GM19035 (cell line): ENCODE results near the gene GNPAT.

Experiments used
- ATAC-seq: cut with Tn5 transposase; IDR thresholded peaks from one replicate; pipeline ENCODE4 v1.9.1; 2021; ENCODE audit not compliant: unreplicated experiment

Gene GNPAT

DNA sequence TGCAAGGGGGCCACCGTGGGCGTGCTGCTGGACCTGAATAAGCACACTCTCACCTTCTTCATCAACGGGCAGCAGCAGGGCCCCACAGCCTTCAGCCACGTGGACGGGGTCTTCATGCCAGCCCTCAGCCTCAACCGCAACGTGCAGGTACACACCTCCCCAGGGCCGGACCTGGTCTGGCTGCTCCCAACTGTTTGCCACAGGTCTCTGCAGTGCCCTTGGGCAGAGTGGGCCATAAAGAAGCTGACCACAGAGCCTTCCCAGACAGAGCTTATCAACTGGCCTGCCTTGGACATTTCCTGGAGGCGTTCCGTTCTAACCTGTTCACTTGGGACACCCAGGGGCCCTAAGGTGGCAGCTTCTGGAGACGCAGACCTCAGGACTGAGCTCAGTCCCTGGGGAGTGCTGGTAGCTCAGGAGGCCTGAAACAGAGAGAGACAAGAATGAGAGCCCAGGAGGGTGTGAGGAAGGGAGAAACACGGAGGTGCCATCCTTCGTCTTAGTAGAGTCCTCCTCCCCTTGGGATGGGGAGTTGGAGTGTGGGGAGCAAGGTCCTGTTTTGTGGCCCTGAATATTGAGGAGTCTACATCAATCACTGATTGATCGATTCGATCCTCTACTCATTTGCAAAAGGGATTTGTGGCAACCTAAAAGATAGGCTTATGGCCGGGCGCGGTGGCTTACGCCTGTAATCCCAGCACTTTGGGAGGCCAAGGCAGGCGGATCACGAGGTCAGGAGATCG lies 27.0 kb upstream of the GNPAT start:
- ATAC-seq = no peak

GRCh38 chr1:231214918-231215680 lies 25.9 kb upstream of the GNPAT start:
- ATAC-seq = peak; percentile 36

DNA sequence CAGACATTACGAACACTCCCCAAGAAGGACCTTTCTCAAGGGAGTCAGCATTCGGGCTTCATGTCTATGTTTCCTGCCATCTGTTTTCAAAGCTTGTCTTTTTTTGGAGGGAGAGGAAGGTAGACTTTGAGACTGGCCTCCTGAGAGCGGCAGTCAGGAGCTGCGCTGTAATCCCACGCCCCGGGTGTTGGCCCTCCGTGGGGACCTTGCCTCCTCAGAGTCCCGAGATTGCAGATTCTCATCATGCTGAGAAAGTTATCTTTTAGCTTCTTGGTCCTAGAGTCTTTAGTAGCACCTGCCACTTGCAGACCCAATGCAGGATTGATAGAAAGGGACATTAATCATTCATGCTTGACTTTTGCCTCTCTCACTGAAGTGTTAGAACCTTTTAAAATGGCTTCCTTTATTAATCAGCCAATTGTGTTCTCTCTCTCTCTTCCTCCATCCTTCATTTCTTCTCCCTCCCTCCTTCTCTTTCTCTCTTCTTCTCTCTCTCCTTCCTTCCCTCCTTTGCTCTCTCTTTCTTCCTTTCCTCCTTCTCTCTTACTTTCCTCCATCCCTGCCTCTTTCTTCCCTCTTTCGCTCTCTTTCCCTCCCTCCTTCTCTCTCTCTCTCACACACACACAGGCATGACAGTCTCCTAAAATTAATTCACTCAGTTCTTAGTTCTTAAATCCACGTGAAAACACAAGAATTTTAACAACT lies 25.2 kb upstream of the GNPAT start:
- ATAC-seq = no peak

GRCh38 chr1:231216498-231216897 lies 24.5 kb upstream of the GNPAT start:
- no peak for ATAC-seq

DNA sequence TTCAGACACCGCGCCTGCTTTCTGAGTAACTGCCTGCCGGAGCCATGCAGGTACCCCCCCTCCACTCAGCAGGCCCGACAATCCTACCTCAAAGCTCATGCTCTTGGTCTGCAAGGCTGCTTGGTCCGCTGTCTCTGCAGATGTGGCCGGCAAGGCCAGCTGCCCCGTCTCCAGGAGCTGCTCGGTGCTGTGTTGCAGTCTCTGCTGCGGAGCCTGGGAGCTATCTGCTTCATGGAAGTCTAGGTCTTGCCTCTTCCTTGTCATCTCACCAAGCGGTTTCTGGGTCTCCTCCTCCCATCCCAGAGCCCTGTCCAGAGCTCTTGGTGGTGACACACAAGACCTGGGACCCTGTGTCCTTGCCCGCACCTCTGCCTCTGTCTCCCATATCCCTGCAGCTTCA lies 24.0 kb upstream of the GNPAT start:
- no peak for ATAC-seq

DNA sequence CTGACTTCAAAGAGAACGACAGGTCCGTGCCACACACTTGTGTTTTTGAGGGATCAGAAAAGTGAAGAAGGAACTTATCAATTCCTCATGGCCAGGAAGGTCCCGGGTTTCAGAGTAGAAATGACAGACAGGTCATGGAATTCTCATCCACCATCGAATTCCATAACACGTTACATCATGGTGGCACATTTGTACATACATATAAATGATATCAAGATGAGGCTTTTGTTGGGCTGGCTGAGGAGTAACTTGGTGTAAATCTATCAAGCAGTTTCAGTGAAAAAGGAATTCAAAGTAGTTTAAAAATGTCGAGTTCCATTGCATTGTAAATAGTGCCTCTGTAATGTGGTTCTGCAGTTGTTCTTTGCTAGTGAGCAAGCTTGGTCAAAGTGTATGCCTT lies 22.9 kb upstream of the GNPAT start:
- ATAC-seq = no peak

DNA sequence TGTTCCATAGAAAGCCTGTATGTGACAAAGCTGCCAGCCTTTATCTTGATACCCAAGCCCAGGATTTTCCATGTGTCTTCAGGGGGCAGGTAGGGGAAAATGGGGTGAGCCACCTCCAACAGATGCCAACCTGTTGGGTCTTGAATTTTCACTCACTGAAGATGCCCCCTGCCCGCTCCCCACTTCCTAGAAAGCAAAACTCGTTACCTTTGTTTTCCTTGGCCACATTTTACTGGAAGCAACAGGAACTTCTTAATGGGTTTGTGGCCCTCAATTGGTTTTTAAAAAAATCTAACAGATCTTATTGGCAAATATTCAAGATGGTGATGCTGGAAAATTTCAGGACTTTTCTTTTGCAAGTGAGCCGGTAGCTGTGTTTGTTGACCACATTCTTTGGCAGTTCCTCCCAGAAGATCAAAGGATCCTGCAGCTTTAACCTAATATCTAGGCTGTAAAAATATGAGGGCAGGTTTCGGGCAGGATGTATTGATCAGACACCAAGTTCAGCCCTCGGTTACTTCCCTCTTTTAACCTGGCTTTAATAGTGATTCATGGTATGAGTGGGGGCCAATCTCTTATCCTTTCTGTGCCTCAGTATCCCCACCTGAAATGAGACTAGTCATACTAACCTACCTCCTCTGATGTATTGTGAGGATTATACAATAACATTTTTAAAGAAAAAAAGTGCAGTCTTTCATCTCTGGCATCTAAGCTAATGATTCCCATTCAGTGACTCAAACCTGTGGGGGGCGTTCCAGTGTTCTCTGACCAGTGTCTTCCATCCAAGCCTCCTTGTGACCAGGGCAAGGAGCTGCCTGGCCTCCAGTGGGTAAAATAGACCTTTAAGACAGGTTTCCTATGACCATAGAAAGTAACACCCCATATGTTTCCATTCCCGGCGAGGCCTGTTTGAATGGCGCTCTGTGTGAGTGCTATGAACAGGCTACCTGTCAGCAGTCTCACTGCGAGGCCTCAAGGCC lies 21.3 kb upstream of the GNPAT start:
- no peak for ATAC-seq

GRCh38 chr1:231220801-231221200 lies 20.2 kb upstream of the GNPAT start:
- ATAC-seq = no peak

DNA sequence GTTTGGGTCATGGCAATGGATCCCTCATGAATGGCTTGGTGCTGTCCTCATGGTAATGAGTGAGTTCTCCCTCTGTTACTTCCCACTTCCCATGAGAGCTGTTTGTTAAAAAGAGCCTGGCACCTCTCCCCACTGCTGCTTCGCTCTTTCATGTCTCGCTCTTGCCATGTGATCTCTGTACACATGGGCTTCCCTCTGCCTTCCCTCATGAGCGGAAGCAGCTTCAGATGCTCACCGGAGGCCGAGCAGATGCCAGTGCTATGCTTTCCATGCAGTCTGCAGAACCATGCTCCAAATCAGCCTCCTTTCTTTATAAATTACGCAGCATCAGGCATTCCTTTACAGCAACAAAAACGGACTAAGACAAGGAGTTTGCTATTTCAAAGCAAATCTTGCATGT lies 14.9 kb upstream of the GNPAT start:
- no peak for ATAC-seq

GRCh38 chr1:231231511-231231910 lies 9.5 kb upstream of the GNPAT start:
- no peak for ATAC-seq

DNA sequence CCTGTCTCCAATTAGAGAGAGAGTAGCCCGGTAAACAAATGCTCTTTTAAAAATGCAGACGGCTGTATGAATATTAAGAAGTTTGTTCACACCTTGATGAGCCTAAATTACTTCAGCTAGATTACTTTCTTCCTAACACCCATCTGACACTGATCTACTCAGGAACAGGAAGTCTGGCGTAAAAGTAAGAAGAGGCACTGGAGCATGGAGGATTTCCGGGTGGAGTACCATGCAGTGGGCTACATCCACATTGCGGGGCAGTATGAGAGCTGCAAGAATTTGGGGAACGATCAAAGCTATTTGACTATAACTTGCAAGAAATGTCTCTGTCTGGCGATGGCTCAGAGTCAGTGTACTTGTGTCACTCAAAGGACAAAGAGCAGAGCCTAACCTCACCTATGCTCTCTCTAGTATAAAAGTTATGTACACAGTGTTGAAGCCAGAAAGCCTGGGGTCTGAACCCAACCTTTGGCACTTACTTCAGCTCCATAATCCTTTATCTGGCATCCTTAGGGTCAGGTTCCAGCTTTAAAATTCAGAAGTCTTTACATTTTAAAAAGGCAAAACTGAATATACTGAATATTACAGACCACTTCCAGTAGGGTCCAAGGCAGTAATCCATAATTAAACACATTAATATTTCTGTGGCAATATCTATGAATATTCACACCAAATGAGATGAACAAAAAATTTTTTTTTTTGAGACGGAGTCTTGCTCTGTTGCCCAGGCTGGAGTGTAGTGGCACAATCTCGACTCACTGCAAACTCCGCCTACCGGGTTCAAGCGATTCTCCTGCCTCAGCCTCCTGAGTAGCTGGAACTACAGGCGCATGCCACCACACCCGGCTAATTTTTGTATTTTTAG lies 7.9 kb upstream of the GNPAT start:
- no peak for ATAC-seq

GRCh38 chr1:231233735-231234417 lies 7.1 kb upstream of the GNPAT start:
- ATAC-seq = no peak

GRCh38 chr1:231234506-231234905 lies 6.5 kb upstream of the GNPAT start:
- ATAC-seq = no peak

DNA sequence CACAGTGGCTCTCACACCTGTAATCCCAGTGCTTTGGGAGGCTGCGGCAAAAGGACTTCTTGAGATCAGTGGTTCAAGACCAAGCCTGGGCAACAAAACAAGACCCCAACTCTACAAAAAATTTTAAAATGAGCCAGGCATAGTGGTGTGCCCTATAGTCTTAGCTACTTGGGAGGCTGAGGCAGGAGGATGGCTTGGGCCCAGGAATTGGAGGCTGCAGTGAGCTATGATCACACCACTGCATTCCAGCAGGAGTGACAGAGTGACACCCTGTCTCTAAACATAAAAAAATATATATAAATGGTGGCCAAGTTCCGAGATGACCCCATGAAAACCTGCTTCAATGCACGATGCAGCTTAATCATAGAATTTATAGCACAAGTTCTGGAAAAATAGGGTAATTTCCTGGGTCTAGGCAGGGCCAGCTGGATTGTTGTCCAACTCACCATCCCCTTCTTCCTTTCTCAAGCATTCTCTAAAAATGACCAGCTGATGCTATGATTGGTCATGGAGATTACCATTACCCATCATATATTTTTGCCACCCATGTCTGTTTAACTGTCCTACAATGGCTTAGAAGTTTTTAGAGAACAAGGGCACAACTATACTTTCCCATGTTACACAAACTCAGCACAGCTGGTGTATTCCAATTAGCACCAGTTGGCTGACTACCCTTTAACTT lies 5.3 kb upstream of the GNPAT start:
- ATAC-seq = no peak

- no peak for ATAC-seq
These were observed 4.8 kb upstream of the GNPAT start for GRCh38 chr1:231236208-231236591.

GRCh38 chr1:231236938-231237337 lies 4.1 kb upstream of the GNPAT start:
- no peak for ATAC-seq

DNA sequence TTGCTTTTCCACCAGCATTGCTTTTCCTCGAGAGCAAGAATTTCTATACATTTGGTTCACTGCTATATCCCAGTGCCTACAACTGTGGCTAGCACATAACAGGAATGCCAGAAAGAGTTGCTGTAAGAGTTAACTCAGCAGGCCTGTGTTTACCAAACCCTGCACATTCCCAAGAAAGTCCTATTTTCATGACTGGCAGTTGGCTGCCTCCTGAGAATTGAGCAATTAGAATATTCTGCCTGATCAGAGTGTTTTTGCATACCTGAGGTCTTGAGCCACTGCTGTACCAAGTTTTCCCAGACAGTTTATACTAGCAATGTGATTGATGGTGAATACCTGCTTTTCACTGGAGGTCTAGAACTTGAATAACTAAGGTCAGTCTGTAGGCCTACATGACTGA lies 2.7 kb upstream of the GNPAT start:
- ATAC-seq = no peak

GRCh38 chr1:231240531-231240882 lies 505 bp upstream of the GNPAT start:
- no peak for ATAC-seq

- ATAC-seq = peak; percentile 32
These were observed 738 bp downstream of the GNPAT start for GRCh38 chr1:231241750-231242149.
